Erythroblast (primary cell): Measurements from ENCODE around the gene RPL11.

Experiments
- GATA1 ChIP-seq: IDR thresholded peaks from 2 replicates; pipeline ENCODE4 v1.6.1; 2011; ENCODE audit warnings: low read depth, mild to moderate bottlenecking, control low read depth, low read length, moderate library complexity
- POLR2A ChIP-seq: IDR thresholded peaks from 2 replicates; pipeline ENCODE4 v1.6.1; 2011; ENCODE audit warnings: mild to moderate bottlenecking, low read length

DNA sequence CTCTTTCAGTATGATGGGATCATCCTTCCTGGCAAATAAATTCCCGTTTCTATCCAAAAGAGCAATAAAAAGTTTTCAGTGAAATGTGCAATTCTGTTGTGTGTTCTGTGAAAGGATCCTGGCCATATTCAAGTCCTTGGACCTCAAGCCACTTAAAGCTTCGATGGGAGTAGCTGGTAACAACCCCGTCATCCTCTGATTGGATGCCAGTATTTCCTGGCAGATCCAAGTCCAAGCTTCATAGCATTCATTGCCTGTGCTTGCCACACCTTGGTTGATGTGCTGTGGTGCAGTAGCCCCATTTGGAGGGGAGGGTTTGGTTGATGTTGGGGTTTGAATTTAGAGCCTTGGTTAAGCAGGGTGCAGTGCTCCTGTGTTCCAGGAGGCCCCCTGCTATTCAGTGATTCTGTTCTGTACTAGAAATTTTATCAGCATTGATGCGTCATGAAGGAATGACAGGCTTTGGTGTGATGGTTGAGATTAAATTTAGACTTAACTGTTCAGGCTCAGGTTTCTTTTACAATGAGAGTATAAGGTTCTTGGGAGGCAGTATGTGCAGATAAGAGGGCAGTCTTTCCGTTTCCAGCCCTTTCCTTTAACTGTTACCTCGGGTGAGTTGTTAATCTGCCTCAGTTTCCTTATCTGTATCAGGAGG is 4.9 kb downstream of the RPL11 start:
- TF ChIP-seq POLR2A: no peak
- TF ChIP-seq GATA1: no peak
